HL-60/S4 treated with retinoic acid at 250 ng/mL for 4 days and 3 days (cell line): ENCODE results near the gene RTF1.

Source experiments
- in situ Hi-C: fragments of 300-500 bp; cut with MboI; formaldehyde crosslinking; loops from 2 replicates; pipeline ENCODE4 v1.7.0; 2022; ENCODE audit warnings: low sequenced_read_pairs

Gene RTF1

GRCh38 chr15:41484937-41485625 lies 68.2 kb downstream of the RTF1 start:
- in situ Hi-C loops = no loop called here

GRCh38 chr15:41486286-41486685 lies 69.4 kb downstream of the RTF1 start:
- in situ Hi-C loops = no loop called here

GRCh38 chr15:41487381-41487780 lies 70.5 kb downstream of the RTF1 start:
- in situ Hi-C loops = no loop called here

- in situ Hi-C loops = no loop called here
Observed at GRCh38 chr15:41487802-41488201, 70.9 kb downstream of the RTF1 start.

- in situ Hi-C loops = no loop called here
Observed at GRCh38 chr15:41489641-41490040, 72.7 kb downstream of the RTF1 start.

GRCh38 chr15:41490355-41490754 lies 73.5 kb downstream of the RTF1 start:
- in situ Hi-C loops = no loop called here

- in situ Hi-C loops = no loop called here
Observed at GRCh38 chr15:41491889-41492288, 75.0 kb downstream of the RTF1 start.

- in situ Hi-C loops = no loop called here
Observed at GRCh38 chr15:41492597-41493204, 75.8 kb downstream of the RTF1 start.

- in situ Hi-C loops = no loop called here
Observed at GRCh38 chr15:41493205-41493901, 76.5 kb downstream of the RTF1 start, which contains the start of gene ITPKA. TSS of gene ITPKA (plus strand) at chr15:41493874. CDS start at chr15:41493928, 54 bp downstream.

GRCh38 chr15:41493902-41494189 lies 77.0 kb downstream of the RTF1 start:
- in situ Hi-C loops = no loop called here

- in situ Hi-C loops = no loop called here
Observed at GRCh38 chr15:41494190-41494921, 77.5 kb downstream of the RTF1 start.

GRCh38 chr15:41494922-41495735 lies 78.2 kb downstream of the RTF1 start:
- in situ Hi-C loops = no loop called here

- in situ Hi-C loops = no loop called here
Observed at GRCh38 chr15:41495736-41496599, 79.1 kb downstream of the RTF1 start.

- in situ Hi-C loops = no loop called here
Observed at GRCh38 chr15:41498657-41499056, 81.8 kb downstream of the RTF1 start.

- in situ Hi-C loops = no loop called here
Observed at GRCh38 chr15:41499109-41499851, 82.4 kb downstream of the RTF1 start.

GRCh38 chr15:41501191-41501917 lies 84.5 kb downstream of the RTF1 start:
- in situ Hi-C loops = no loop called here

- in situ Hi-C loops = no loop called here
Observed at GRCh38 chr15:41501931-41502794, 85.3 kb downstream of the RTF1 start.
